ENCODE data around the gene DLG1.
"Not testable (repeated sequence)": the region's sequence is repeated elsewhere in the genome, so short reads cannot be mapped to it uniquely, and the experiment has no call there.

DLG1 gene

DNA sequence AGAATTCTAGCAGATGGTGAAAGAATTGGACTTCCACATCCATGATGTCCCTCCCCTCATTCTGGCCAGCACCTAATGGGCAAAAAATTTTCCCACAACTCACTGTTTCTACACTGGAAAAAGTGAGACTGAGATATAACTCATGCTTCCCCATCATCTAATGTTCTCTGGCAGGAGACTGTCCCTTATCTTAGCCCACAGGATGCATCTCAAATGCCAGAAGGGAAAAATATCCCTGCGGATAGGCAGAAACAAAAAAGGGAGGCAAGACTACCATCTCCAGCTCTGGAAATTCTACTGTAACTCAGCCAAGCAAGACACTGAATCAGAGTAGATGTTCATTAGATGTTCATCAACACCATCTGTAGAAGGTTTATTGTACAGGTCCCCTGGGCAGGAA lies 58.6 kb downstream of the DLG1 start:
- DNase-seq = no peak

DNA sequence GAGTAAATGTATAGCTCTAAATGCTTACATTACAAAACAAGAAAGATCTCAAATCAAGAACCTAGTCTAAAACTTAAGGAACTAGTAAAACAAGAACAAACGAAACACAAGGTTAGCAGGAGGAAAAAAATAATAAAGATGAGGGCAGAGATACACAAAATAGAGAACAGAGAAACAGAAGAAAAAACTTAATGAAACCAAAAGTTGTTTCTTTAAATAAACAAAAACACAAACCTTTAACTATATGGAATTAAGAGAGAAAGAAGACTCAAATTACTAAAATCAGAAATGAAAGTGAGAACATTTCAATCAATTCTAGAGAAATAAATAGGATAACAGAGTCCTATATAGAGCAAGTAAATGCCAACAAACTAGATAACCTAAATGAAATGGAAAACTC lies 59.6 kb downstream of the DLG1 start:
- no peak for DNase-seq

DNA sequence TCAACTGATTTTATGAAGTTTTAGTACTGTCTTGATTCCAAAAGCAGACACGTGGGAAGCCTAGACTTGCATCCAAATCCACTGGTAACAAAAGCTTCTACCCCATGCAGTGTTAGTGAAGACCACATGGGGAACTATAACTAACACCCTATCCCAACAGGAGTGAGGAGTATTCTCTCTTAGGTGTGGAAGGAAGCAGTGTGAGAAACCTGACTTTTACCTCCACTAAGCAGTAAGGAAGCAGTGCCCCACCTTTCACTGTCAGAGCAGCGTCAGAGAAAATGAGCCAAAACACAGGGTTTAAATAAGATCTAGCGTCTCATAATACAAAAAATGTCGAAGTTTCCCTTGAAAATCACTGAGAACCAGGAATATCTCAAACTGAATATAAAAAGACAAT lies 60.5 kb downstream of the DLG1 start:
- DNase-seq = no peak

DNA sequence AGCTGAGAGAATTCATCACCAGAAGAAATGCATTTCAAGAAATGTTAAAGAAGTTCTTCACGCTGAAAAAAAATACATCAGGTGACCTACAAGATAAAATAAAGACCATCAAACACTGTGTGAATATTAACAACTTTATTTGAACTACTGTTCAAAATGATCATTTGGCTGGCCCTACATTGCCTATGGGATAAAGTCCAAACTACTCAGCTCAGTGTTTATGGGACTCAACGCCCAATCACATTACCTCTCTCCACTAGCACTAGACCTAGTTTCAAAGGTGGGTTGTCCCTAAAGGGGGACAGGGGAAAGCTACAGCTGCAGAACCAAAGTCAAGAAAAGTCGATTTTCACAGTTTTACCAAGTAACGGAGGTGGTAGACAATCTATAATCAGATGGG lies 62.0 kb downstream of the DLG1 start:
- no peak for DNase-seq

DNA sequence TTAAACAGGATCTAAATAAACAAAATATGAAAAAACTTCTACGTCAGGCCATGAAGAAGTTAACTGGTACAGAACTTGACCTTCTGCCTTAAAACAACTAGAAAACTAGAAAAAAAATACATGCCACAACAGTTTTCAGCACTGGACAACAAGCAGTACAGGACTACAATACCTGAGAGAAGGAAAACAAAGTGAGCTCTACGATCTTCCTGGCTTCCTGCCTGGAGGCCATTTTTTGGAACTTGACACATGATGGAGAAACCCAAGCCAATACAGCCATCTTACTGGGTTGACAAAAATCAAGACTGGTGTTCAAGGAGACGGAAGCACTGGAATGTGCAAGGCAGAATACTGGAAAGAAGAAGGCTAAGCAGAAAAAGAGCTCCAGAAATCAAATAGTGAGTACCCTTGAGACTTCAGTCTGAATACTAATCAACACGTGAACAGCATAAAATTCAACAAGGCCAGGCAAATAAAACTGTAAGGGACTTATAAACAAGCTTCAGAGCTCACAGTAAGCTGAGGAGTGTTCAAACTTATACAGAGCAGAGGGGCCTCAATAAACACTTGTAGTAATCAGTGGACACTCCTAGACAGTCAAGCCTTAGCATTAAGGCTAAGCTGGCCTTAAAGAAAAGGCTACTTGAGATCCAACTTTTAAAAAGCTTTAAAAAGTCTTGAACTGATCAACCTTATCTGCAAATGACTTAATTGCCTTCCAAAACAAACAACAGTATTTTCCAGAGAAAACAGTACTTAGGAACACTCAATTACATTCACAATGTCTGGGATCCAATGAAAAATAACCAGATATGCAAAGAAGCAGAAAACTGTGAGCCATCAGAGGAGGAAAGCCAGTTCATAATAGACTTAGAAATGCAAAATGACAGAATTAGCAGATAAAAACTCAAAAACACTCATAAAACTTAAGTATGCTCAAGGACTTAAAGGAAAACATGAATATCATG lies 63.2 kb downstream of the DLG1 start:
- DNase-seq = no peak

DNA sequence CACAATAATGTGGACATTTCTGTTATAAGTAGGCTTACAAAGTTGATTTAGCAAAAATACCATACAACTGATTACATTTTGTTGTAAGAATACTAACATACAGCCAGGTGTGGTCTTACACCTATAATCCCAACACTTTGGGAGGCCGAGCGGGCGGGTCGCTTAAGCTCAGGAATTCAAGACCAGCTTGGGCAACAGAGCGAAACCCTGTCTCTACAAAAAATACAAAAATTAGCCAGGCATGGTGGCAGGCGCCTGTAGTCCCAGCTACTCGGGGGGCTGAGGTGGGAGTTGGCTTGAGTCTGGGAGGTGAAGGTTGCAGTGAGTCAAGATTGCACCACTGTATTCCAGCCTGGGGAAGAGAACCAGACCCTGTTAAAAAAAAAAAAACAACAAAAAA lies 67.1 kb downstream of the DLG1 start:
- DNase-seq = no peak

DNA sequence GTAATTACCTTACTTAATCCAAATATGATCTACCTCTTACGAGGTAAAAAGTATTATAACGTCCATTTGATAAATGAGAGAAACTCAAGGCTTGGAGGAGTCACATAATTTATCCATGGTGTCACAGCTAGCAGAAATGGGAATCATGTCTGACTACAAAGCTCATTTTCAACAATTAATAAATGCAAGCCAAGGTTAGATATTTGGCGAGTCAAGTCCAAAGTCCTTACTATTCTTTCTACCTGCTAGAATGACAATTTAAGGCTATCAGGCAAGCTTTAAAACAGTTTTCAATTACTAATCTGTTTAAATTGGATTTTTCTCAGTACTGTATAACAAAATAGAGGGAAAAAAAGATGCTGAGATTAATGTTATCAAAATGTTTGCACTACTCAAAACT lies 68.6 kb downstream of the DLG1 start:
- DNase-seq = no peak

DNA sequence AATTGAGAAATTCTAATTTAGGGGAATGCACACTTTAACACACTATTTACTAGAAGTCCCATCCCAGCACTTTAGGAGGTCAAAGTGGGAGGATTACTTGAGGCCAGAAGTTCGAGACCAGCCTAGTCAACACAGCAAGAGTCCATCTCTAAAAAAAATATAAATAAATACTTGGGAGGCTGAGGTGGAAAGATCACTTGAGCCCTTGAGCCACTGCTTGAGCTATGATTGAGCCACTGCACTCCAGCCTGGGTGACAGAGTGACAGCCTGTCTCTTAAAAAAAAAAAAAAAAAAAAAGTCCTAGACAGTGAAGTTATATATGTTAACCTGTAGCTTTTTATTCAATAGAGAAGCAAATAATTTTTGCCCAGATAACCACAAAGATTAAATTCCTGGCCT lies 69.2 kb downstream of the DLG1 start:
- DNase-seq = no peak

DNA sequence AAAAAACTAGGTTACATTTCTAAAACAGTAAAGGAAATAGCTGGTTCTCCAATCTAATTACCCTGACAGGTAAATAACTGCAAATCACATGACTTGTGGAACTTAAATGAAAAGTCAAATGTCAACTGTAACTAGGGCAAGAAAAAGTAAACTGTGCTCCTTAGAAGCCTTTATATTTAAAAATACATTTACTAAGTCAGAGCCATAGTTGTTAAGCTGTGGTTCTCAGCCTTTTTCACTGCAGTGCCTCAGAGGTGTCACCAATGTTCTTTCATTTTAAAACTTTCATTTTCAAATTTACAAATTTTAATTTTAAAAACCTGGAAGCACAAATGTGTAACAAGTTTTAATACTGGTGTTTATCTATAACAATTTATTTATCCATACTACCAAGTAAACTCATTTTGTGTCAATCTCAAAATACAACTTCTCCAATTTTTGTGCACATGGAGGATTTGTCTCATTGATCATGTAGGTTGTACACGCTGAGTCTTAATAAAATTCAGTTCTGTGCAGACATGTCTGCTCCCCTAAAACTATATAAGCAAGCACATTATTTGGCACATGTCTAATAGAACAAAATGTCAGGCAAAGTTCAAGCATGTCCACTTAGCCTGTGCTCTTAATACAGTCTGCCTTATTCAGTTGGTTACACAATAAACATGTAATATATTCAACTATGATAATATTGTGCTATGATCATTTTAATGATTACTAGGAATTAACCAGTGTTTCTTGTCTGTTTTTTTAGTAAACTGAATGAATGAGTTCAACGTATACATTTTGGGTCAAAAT lies 70.4 kb downstream of the DLG1 start:
- no peak for DNase-seq

DNA sequence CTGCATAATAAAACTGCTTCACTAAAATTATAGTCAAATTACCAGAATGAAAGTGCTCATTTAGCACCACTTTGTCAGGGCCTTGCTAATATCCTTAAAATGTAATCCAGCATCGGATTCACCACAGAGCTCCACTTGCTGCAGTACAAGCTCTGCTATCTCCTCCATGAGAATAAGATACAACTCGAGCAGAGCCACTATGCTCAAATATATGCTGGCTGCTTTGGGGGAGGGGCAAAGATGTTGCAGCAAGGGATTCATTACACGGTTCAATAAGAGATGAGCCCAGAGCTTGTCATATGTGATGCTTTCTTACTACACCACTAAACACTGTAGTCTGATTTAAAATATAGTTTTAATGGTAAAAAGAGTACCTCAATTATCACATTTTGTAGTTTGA lies 72.2 kb downstream of the DLG1 start:
- DNase-seq = no peak

DNA sequence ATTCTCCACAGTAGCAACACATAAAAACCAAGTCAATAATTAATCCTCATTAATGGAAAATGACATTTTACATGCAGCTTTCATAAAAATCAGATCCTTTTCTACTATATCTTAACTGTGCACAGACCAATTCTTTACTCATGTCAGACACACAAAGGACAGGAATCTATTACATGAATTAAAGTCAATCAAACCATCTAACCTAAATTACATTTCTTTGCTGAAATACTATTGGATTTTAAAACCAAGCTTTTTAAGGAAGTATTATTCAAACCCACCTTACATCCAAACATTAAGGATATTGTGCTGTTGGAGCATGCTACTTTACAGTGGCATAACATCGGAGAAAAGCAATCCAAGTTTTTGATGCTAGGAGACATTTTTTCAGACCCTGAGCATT lies 72.8 kb downstream of the DLG1 start:
- DNase-seq = no peak

DNA sequence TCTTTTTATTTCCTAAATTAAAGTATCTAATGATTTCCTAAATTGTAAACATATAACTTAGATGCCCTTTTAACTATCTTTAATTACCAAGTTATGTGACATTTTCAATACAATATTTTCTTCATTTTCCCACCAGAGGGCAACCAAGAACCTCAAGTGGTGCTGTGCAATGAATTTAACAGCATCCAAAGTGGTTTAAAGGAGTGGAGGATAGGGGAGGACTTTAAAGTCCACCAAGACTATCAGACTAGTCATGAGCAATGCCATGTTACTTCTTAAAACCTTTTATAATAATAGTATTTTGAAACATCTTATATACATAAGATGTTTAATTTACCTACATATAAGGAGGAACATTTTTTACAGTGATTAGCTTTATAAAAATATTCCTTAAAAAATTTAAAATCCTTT lies 74.4 kb downstream of the DLG1 start:
- DNase-seq = peak; percentile 51

DNA sequence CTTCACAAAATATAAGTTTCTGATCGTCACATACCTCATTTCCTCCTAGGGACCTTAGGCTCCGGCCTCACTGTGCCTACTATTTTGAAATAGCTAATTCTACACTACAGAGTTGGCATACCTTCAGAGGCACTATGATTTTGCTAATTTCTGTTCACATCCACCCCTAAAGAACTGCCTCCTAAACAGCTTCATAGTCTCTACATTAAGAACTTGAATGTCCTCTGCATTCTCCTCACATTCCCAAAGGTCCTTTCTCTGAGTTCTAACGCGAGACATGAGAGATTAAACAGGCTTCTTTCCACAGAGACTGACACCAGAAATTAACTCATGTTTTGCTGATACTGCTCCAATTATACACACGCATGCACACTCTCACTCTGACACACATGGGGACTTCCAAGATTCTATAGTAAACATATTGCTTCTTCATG lies 75.5 kb downstream of the DLG1 start:
- no peak for DNase-seq

DNA sequence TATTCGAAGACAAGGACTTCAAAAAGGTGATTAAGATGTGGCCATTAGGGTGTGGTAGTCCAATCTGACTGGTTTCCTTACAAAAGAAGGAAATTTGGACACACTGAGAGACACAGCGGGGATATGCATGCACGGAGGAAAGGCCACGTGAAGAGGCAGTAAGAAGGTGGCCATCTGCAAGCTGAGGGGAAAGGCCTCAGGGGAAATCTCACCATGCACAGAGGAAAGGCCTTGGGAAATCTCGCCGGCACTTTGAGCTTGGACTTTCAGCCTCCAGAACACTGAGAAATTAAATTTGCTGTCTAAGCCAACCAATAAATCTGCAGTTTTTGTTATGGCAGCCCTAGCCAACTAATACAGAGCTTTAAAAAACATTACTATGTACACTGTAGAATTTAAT lies 78.8 kb downstream of the DLG1 start:
- DNase-seq = no peak

DNA sequence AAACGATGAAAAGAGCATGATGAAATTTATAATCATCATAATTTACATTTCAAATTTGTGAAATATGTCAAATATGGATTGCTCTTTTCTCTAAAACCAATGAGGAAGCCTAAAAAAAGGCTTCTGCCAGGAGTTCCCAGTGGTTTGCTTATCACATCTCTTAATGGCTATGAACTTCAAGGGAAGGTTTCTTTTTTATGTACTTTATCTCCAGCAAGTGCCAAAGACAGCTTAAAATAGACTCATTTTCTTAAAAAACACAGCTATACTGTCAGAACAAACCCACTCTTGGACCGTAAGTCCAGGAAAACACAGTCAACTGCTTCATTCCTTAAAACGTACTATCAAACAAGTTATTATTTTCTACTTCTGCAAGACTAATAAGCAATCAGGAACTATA lies 80.2 kb downstream of the DLG1 start:
- no peak for DNase-seq

DNA sequence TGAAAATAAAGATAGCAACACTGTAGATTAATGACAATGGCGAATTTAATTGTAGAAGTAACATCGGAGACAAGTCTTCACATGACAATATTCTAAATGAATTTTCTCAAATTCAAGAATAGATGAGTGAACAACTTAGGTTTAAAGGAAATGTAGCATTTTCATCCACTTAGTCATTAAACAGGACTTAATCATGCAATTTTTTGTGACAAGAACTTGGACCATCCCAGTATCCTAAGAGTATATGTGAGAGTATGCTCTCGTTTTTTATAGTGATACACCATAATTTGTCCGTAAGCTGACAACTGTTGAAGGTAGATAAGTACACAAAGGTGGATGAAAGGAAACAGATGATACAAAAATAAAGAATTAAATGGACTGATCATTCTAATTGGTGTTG lies 81.5 kb downstream of the DLG1 start:
- no peak for DNase-seq

DNA sequence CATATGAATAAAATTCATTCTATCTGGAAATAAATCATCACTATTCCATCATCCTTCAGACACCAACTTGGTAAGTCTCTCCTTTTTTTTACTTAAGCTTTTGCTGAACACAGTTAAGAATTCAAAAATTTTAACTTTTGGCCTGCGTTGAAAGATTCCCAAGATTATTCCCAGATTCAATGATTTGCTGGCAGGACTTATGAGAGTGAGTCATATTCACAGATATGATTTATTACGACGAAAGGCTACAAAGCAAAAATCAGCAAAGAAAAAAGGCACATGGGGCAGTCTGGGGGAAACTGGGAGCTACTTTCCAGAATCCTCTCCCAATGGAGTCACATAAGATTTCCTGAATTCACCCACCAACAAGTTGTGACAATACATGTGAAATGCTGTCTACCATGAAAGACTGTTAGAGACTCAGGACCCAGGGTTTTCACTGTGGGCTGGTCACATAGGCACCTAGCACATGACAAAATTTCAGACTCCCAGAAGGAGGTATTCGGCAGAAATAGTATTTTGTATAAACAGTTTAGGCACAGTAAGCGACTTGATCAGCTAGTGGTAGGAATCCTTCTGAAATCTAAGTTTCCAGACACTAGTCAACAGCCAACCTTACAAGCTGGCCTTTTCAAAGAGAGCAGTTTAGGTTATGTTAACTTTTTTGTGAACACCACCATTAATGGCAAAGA lies 82.1 kb downstream of the DLG1 start:
- no peak for DNase-seq

DNA sequence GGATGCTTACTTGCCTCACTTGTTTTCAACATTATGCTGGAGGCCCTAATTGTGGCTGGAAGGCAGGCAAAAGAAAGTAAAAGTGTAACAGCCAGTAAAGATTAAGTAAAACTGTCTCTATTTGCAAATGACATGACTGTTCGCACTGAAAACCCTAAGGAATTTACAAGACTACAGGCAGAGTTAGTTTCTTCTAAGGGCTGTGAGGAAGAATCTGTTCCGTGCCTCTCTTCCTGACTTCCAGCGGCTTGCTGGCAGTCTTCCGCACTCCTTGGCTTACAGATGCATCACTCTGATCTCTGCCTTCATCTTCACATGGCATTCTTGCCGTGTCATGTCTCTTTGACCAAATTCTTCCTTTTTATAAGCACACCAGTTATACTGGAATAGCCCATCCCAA lies 86.1 kb downstream of the DLG1 start:
- no peak for DNase-seq

DNA sequence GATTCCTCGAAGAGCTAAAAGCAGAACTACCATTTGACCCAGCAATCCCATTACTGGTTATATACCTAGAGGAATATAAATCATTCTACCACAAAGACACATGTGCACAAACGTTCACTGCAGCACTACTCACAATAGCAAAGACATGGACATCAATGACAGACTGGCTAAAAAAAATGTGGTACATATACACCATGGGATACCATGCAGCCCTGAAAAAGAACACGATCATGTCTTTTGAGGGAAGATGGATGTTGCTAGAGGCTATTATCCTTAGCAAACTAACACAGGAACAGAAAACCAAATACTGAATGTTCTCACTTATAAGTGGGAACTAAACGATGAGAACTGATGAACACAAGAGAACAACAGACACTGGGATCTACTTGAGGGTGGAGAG lies 86.7 kb downstream of the DLG1 start:
- not testable (repeated sequence) for DNase-seq

DNA sequence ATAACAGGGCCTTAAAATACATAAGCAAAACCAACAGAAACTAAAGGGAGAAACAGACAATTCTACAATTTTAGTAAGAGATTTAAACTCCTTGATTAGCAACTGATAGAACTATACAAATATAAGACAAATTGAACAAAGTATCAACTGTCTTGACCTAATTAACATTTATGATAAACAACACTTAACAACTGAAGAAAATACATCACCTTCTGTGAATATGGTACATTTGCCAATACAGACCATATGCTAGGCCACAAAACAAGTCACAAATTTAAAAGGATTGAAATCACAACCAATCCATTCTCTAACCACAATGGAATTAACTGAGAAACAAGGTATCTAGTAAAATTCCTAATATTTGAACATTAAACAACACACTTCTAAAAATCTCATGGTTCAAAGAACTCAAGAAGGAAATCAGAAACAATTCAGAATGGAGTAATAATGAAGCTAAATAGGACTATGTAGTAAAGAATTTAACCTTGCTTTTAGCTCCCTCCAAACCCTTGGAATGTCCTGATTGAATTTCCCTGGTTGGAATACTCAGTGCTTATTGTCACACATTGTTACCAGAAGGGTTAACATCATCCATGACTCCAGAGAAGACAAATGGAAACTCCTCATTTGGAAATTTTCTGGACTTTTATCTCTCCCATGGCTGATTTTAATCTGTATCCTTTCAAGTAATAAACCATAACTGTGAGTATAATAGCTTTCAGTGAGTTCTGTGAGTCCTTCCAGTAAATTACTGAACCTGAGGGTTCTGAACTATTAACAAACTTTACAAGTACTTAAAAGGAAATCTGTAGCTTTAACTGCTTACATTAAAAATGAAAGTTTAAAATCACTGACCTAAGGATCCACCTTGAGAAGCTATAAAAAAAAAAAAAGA lies 88.8 kb downstream of the DLG1 start:
- no peak for DNase-seq

DNA sequence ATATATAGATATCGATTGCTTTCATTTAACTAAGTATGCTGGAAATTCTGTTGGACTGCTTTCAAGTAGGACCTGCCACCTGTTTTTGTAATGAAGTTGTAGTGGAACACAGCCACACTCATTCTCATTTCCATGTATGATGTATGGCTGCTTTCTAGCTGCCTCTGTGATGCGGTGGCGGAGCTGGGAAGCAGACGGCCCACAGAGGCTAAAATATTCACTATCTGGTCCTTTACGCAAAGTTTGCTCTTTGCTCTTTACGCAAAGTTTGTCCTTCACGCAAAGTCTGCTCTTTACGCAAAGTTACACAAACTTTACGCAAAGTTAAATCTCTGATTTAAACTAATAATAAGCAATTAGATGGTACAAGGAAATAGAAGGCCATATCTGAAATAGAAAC lies 91.5 kb downstream of the DLG1 start:
- no peak for DNase-seq

DNA sequence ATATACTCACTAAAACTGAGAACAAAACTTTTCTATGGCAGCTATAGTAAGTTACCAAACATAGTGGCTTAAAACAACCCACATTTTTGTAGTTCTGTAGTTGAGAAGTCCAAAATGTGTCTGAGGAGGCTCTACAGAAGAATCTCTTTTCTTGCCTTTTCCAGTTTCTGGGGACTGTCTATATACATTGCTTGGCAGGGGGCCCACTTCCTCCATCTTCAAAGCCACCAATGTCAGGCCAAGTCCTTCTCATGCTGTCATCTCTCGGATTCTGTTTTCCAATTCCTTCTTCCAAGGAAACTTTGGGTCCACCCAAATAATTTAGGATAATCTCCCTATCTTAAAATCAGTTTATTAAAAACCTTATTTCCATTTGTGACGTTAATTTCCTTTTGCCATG lies 92.7 kb downstream of the DLG1 start:
- no peak for DNase-seq

DNA sequence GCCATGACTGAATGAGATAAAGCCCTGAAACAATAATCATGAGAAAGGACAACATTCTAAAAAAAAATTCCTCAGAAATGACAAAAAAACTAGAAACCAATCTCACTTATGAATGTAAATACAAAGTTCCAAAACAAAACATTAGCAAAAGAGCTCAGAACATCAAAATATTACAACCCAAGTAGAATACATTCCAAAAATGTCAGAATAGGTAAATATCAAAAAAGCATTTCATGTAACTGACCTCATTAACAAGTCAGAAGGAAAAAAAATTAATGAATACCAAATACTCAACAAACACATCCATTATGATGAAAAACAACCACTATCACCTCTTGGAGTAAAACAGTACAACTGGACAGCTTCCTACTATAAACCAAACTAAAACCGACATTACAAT lies 93.1 kb downstream of the DLG1 start:
- DNase-seq = no peak
